GM21737 (cell line): ENCODE data around the gene VAV2.

Source experiments
- ATAC-seq: cut with Tn5 transposase; IDR thresholded peaks from one replicate; pipeline ENCODE4 v1.9.1; 2021; ENCODE audit warnings: mild to moderate bottlenecking, moderate library complexity; ENCODE audit not compliant: unreplicated experiment

Gene VAV2

DNA sequence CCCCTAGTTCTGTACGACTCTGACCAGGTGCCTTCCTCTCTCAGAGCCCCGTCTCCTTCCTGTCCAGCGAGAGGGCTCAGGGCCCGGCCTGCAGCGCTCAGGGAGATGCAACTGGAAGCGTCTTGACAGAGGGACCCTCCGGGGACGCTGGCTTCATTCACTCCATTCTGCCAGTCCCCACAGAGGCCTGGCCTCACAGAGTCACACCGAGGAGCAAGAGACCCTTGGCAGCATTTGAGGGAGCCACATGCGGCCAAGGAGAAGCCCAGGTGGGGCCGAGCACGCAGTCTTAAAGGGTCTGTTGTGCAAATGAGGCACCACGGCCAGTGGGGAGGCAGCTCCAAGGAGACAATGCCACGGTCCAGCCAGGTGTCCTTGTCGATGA lies 167.3 kb downstream of the VAV2 start:
- no peak for ATAC-seq

DNA sequence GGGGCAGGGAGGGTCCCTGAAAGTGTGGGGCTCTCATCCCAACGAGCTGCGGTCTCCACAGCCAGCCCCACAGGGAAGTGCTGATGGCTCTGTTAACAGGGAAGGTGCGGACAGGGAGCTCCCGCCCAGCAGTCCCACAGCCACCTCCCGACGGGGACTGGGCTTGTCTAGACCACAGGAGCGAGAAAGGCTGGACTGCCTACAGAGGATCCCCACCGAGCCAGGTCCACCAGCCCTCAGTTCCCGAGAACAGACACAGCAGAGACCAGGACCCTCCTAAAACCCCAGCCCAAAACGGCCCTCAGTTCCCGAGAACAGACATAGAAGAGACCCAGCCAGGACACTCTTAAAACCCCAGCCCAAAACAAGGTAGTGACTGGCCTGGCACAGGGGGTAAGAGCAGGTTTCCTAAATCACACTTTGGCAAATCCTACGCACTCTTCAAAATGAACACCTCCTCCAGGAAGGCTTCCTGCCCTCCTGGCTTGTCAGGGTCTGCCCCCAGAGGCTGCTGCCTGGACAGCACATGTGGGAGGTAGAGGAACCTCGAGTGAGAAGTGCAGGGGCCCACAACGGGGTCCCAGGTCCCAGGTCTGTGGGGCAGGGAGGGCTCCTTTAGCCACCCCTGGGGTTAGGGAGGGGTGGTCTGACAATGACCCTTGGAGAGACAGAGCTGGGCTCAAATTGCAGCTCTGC lies 167.9 kb downstream of the VAV2 start:
- ATAC-seq: no peak

DNA sequence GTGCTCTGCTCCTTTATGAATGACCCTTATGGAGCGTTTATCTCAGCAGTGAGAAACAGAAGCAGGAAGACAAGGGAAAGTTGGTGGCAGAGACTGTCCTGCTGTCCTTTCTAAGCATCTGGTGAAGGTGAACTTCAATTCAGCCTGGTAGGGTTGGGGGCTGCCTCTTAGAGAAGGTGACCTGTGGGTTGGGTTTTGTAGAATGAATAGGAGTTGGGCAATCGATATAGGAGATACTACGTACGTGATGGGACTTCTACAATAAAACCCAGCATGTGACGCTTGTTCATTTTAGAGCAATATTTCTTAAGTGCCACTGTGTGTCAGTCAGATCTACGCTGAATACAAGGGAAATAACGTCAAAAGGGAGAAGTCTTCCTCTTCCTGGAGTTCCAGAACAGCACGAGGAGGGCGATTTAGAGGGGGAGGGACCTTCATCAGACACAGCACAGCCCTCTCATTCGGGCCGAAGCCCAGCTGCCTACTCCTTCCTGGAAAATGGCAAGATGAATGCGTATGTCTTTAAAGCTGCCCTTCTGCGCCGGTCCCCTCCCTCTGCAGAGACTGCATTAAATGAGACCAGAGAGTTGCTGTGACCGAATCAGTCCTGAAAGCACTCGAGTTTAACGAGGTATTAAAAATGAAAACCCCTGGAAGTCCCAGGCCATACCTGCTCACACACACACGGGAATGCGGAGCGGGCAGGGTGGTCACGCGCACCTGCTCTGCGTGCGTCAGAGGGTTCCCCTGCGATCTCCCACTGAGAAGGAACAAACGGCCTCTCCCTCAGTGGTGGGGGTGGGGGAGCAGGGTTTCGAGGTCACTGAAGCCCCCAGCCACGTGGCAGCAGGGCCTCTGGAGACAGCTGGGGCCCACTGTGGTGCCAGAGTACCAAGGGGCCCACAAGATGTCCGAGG lies 168.7 kb downstream of the VAV2 start:
- ATAC-seq: peak; percentile 41

DNA sequence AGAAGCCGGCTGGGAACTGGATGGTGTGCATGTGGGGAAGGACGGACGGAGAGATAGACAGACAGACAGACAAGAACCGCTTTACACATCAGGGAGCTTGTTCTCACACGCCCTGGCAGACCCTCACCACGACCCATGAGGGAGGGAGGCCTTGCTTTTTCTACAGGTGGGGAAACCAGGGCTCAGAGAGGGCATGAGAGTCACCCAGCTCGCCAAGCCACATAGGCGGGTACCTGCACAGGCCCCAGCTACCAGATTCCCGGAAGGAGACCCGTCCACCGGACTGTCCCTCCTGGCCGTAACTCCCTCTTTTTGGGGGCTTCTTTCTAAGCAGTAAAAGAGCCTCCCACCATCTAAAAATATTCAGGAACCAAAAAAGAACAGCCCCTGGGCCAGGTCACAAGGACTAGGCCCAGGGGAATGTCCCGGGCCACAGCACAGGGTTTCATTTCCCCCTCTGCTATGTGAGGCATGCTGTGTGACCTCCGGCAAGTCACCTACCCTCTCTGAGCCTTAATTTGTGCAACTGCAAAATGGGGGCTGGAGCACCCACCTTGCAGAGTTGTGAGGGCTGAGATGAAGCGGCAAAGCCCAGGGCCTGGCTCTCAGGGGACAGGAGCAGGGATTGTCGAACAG lies 169.6 kb downstream of the VAV2 start:
- ATAC-seq: no peak

DNA sequence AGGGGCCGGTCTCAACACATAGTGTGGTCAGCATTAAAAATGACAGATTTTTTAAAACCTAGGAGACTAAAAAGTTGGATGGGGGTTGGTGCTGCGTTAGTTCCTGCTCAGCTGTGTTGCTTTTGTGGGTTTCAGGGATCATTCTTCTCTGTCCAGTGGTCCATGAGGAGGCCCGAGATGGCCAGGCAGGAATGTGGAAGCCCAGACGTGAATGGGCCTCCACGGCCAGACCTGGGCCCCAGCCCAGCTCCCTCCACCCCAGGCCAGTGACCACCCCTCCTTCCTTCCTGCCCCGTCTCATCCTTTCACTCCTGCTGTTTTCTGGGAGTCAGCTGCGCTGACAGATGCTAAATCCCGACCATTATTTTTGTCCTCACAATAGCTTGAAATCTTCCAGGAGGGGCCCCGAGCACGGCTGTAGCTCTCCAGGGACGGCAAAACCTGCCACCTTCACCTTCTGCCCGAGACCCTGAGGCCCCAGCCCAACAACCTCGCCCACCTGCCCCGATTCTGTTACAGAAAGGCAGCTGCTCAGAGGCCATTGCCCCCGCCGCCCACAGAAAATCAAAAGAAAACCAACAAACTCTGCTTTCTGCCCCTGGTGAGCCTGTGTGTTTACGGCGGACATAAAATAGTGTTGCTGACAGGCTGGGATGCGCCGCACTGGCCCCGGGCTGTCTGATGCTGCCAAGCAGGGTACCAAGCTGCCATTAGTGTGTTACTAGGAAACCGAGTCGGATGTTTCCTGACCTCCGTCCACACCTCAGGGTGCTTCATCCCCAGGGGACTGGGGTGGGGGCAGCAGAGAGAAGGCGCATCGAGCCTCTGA lies 170.3 kb downstream of the VAV2 start:
- no peak for ATAC-seq

DNA sequence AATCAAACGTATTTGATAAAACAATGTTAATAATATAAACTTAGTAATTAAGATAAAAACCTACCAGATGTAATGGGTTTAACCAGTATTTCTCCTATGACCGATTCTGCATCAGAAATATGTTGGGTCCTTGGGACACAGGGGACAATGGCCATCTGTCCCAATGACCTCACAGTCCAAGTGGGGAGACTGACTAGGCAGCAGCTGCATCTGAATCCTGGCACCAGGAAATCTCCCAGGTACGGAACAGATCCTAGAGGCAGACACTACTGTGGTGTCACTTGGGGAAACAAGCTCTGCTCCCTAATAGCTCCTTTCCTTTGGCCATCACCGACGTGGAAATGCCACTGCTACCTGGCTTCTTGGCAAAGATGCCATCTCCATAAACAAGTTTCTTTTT lies 172.2 kb downstream of the VAV2 start:
- no peak for ATAC-seq

DNA sequence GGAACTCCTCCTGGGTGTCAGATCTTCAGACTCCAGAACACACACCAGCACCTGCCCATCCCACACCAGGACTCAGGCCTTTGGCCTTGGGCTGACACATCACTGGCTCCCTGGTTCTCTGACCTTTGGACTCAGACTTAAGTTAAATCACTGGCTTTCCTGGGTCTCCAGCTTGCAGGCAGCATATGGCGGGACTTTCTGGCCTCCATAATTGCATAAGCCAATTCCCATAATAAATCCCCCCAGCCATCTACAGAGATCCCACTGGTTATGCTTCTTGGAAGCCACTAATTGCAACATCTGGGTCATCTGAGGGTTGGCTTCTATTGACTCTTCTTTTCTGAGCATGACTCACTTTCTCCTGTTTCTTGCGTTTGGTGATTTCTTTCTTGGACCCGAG lies 173.7 kb downstream of the VAV2 start:
- no peak for ATAC-seq

DNA sequence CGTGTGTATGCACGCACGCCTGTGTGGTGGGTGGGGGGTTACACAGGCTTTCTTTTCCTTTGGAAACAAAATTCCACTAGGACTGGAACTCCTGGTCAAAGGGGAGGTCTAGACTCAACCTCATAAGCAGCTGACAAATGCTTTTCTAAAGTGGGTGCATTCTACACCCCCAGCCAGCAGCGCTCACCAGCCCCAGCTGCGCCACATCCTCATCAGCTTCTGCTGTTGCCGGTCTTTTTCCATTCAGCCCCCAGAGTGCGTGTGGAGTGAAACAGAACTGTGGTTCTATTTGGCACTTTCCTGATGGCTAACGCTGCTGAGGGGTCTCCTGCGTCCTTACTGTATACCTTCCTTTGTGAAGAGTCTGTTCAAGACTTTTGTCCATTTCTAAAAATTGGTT lies 176.3 kb downstream of the VAV2 start:
- ATAC-seq: no peak

DNA sequence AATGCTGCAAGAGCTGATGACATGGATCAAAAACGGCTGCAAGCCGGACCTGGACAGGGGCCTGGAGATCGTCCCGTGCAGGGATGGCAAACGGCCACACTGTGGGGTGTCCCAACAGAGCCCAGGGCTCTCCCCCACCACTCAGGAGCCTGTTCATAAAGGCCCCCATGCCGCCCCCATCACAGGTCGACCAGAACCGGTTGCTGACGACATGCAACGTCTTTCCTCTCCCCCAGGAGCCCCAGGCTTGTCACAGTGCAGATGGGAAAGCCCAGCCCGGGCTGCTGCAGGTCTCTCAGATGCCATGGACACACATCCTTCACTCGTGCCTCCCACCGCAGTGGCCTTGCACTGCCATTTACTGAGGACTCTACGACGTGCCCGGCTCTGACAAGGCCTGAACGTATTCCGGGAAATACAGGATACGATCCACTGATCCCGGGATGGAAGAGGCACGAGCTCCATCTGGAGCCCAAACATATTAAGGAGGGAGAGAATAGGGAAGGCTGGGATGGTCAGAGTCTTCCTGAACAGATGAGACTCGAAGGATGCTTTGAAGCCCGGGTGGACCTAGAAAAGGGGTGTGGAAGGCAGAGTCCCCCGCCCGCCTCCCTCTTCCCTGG lies 177.4 kb downstream of the VAV2 start:
- no peak for ATAC-seq

DNA sequence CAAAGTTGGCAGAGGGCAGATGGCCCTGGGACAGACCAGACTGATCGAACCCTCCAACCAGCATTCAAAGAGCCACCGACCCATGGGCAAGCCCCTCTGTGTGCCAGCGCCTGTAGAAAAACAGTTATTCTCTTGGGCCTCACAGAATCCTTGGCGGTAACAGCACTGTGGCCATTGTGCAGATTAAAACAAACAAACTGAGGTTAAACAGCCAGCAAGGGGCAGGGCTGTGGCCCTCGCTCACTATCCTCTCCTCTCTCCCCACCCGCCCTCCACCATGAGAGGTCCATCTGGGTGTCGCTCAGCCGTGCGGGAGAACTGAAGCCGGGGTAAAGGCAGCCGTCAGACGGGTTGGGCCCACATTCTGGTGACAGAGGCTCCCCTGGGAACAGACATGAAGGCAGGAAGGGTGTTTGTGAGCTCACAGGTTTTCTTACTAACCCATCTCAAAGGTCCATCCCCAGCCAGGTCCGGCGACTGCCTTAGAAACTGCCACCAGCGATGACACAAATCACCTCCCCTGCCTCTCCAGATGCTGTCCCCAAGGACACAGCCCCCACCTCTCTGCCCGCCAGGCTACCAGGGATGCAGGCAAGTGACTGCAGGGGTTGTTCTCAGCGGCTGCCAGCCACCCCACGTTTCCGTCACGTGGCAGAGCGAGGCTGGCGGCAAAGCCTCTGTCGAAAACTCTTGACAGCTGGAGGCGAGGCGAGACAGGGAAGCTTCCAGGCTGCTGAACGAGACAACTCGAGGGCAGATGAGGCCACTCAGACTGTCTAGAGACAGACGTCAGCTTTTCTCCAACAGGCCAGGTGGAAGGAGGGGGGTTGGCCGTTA lies 178.2 kb downstream of the VAV2 start:
- ATAC-seq: no peak

DNA sequence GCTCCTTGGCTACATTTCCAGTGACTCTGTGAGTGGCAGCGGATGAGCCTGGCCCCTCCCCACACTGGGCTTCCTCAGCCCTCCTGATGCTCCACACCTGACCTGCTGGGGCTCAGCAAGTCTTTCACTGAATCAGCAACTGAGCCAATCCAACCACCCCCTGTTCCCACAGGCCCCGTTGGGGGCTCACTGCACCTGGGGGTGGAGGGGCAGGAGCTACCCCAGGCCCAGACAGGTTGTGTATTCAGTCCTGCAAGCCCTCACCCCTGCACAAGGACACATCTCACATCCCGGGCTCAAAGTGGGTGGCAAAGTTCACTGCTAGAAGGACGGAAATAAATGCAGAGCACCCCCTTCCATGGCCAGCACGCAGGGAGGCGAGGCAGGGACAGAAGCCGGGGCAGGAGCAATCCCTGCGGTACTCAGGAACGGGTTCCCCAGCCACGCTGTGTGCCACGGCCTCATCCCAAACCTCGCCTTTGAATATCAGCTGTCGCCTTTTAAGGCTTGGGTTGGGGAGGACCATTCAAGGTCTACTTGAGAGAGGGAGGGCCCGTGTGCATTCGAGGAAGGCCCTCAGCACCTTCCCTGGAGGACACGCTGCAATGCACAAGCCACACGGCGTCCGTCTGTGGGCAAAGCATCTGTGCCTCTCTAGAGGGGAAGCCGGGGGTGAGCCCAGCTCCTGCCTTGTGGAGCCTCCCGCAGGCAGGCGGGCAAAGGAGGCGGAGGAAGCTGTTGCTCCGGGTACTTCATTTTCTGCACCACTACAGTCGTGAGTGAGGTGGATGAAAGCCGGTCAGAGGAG lies 179.0 kb downstream of the VAV2 start:
- ATAC-seq: no peak

DNA sequence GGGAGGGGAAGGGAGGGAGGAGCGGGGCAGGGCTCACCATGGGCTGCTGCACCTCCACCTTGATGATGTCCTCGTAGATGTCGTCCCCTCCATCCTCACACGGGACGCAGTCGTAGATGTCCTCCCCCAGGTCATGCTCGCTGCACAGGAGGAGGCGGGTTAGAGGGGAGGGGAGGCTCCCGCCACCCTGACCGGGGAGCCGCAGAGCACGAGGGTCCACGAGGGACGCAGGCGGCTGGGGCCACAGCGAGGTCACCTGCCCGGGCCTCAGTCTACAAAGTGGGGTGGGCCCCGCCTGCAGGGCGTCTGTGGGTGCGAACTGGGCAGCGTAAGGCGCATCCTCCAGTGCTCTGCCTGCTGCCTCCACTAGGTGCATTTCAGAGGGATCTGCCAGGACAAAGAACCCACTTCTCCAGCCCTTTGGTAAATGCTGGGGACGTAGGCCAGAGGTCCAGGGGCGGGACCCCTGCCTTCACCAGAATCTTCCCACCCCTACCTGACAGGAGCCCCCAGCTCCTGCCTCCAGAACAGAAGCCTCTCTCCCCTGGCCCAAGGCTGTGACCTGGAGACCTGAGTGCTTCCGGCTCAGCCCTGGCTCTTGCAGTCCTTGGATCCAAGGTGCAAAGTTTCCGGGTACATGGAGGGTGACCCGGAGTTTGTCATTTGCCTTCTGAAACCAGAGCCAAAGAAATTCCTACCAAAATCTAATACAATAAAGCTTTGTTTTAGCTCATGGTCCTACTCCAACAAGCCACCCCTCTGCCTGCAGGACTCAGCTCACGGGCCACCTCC lies 179.9 kb downstream of the VAV2 start:
- no peak for ATAC-seq

DNA sequence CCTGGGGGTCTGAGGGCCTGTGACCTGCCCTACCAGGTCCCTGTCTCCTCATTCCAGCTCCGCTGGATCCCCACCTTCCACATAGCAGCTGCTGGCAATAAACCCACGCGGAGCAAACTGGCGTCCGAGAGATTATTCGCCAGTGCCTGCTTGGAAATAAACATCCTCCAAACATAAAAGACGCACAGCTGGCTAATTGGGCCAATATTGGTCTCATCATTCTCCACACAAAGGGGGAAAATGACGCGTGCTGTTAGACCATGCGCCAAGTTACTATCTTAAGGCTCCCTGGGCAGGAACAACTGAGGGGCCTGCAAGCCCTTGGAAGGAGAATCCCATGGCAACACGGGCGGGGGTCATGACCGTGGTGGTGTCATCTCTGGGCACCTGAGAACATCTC lies 180.7 kb downstream of the VAV2 start:
- no peak for ATAC-seq

DNA sequence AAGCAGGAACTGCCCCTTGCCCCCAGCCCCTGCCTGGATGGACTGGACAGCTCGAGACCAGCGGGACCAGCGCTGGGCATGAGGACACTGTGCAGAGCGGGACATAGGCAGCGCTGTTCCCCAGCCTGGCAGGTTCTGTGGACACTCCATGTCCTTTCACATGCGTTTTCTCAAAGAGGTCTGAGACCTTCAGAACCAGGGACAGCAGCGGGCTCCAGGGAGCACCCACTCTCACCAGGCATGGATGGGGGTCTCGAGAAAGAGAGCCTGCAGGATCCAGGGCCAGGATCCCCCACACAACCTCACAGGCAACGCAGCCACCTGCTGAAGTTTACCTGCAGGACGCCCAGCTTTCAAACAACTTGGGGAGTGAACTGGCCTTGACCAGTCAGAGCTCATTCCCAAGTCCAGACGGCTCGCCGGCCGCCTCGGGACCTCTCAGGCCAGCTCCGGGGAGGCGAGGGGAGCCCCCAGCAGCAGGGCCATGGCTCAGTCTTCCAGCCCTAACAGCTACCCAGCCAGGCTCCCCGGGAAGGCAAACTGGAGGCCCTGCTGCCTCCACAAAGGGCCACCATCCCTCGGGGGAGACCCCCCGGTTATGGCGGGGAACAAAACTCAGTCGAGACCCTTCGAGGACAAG lies 181.4 kb downstream of the VAV2 start:
- no peak for ATAC-seq

DNA sequence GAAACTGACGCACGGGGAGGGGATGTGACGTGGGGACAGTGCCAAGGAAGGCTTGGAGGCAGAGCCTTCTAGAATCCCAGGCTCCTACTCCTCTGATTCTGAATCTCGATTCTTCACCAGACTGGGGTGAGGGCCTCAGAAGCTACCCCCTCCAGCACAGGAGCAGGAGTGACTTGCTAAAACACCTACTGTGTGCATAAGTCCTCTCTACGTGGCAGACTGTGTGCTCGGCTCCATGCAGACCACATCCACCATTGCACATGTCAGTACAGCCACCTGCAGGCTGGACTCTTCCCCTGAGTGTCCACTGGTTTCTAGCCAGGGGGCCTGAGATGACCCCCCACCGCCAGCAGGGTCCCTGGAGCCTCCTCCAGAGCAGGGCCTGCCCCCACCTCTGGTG lies 182.8 kb downstream of the VAV2 start:
- ATAC-seq: no peak

DNA sequence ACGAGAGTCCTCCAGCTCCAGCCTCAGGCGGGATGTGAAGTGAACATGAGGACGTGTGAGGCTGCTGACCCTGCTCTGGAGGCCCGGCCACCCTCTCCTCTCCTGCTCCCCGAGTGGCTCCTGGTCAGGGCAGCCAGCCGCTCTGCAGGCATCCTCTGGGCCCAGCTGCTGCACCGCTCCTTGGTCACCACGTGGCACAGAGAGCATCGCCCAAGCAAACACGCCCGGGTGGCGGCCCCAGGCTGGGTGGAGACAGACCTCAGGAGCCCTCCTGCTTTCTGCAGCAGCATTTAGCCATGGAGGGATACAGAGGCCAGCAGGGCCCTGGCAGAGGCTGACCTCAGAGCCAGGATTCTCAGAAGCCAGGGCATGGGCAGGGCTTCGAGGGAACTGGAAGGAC lies 184.3 kb downstream of the VAV2 start:
- ATAC-seq: no peak

DNA sequence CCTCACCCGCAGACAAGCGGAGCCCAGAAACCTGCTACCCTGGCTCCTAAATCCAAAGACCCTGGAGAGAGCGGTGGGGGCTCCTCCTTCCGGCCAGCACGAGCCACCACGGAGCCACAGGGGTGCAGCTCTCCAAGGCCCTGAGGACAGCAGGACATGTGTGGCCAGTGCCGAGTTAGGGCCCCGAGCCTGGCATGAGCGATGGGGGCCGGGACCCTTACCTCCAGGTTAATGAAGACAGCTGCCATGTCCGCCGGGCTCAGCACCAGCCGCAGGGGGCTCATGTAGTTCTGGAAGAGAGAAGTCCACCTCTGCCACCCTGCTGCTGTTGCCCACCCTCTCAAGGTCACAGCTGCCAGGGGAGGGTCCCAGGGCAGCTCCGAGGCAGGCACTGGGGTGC lies 185.1 kb downstream of the VAV2 start:
- no peak for ATAC-seq

DNA sequence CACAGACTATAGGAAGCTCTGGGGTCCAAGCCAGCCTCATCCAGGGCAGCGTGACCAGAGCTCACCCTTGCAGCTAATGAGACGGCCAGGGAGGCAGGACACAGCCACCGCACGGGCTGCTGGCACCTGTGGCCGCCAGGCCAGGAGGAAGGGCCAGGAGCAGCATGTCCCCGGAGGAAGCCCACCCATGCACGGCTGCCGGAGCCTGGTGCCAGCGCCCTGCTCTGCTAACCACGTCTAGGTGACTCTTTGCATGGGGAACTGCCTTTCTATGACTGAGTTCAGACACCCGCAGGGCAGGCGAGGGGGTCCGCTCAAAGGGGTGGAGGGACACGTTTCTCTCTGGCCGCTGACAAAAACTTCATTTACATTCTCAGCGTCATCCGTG lies 185.5 kb downstream of the VAV2 start:
- ATAC-seq: no peak
